ENCODE results near the gene MTERF4. TPM values are rescaled to one million over a fixed set of nuclear protein-coding genes. Genes with fewer than 3 reads are reported as not detected.

MTERF4 gene
- total and polyA plus RNA-seq, 2 of the 8 experiments (the other 6 are each of a cell fraction or from before 2014, with no cell fraction given): 25.9 to 28.5 TPM

- Histone ChIP-seq H3K79me2 (ENCODE audit: control insufficient read depth in 1 of 2, insufficient read depth in 2 of 2, low read length in 2 of 2) (no peaks in the 10 kb centered on the region), H3K56ac (replicated peaks; ENCODE audit: insufficient read length, low read depth, low read length) (no peak overlapping the region), H2BK120ac (replicated peaks; ENCODE audit: low read depth, low read length) (no peak overlapping the region), H3K79me1 (ENCODE audit: low read depth, low read length) (no peaks in the 10 kb centered on the region), H4K5ac (ENCODE audit: insufficient read length, low read depth, low read length) (no peak overlapping the region), H4K91ac (replicated peaks; ENCODE audit: insufficient read length, low read length) (no peak overlapping the region), H3K14ac (ENCODE audit: insufficient read length) (no peak overlapping the region), H3K36me3 (ENCODE audit: control insufficient read depth in 2 of 4, insufficient read depth in 4 of 4, low read length in 3 of 4) (no peaks in the 10 kb centered on the region), H2BK5ac (ENCODE audit: low read depth, low read length) (no peak overlapping the region), H2AK5ac (ENCODE audit: low read depth, low read length) (no peak overlapping the region), H3K9me3 (ENCODE audit: insufficient read depth in 2 of 2, low read depth in 1 of 2, low read length in 1 of 2) (no peaks in the 10 kb centered on the region), H3K27ac (ENCODE audit: low read depth, low read length) (no peak overlapping the region), H3K4me1 (replicated peaks in 1 of 4; ENCODE audit: control insufficient read depth in 3 of 4, insufficient read depth in 4 of 4, low read length in 3 of 4) (peaks cover 0 to 9% (median 2%) of the 10 kb centered on the region in 4 experiments; a peak in 3 of 7 replicates), H3K23me2 (ENCODE audit: low read depth, low read length) (no peaks in the 10 kb centered on the region), H3K4ac (replicated peaks; ENCODE audit: insufficient read length, low read depth, low read length) (no peak overlapping the region), H4K20me1 (replicated peaks in 1 of 2; ENCODE audit: control insufficient read depth in 1 of 2, insufficient read depth in 2 of 2, low read length in 2 of 2) (no peaks in the 10 kb centered on the region), H4K8ac (ENCODE audit: extremely low read depth, insufficient read depth, low read length) (0 out of 2 replicates have a peak overlapping the region, but pooled peaks have one; percentile 23), H3K4me2 (ENCODE audit: insufficient read depth in 1 of 2, low read depth in 2 of 2, low read length in 2 of 2) (peak overlapping the region; percentile 54 to 80; a peak in 3 of 4 replicates), H3K4me3 (ENCODE audit: extremely low read depth in 1 of 4, insufficient read depth in 2 of 4, low read depth in 3 of 4, low read length in 4 of 4) (peak overlapping the region in 1 of 4 experiments; percentile 49; a peak in 2 of 8 replicates), H2BK15ac (ENCODE audit: low read length) (no peak overlapping the region), H3K23ac (ENCODE audit: insufficient read length) (no peak overlapping the region), H3K27me3 (replicated peaks in 1 of 4; ENCODE audit: control insufficient read depth in 3 of 4, extremely low read depth in 1 of 4, insufficient read depth in 3 of 4, low read length in 3 of 4) (no peaks in the 10 kb centered on the region), H3K9ac (replicated peaks in 1 of 4; ENCODE audit: extremely low read depth in 1 of 4, low read depth in 3 of 4, low read length in 3 of 4) (no peak overlapping the region), H3K18ac (ENCODE audit: extremely low read depth, low read length) (no peak overlapping the region), H2BK20ac (ENCODE audit: low read length) (no peak overlapping the region), H2BK12ac (ENCODE audit: low read depth, low read length) (0 out of 2 replicates have a peak overlapping the region, but pooled peaks have one; percentile 23), H2AFZ (ENCODE audit: low read length) (no peak overlapping the region)
- FAIRE-seq (no peak), DNase-seq (ENCODE audit: low read depth in 1 of 2, low spot score in 2 of 2) (no peak)
- POLR2A ChIA-PET (ENCODE audit: partially characterized antibody): interaction anchor here (0.9 to 1.1 kb wide), 2 partner anchors 20 to 87 kb away, joined by 3 read pairs; partner anchors contain the start of gene PPP1R7
- no peak for TF ChIP-seq ATF2 (IDR thresholded peaks at IDR 0.05; ENCODE audit: low read length)
- CTCF ChIA-PET (ENCODE audit: partially characterized antibody): interaction anchor here (1.2 to 2.1 kb wide), 3 partner anchors 10 to 186 kb away, joined by 3 to 5 read pairs (median 5); no protein-coding TSS in a partner anchor
- 92% methylated on average over 4 of the region's 8 CpGs; no CpG with 5 or more reads in 1 of the 2 experiments for WGBS, 2 experiments (ENCODE audit: extremely low coverage in 1 of 2, insufficient coverage in 1 of 2, insufficient read length in 1 of 2, insufficient replicate concordance in 2 of 2, low coverage in 1 of 2, low lambda C conversion rate in 2 of 2, missing lambda C conversion rate in 1 of 2)
These were observed 38.5 kb downstream of the MTERF4 start for GRCh38 chr2:241063587-241063986.

Data from H1 (cell line).